ENCODE data around the gene MED19. TPM values are rescaled to one million over a fixed set of nuclear protein-coding genes. Genes with fewer than 3 reads are reported as not detected.

Gene MED19
- total RNA-seq, 1 experiment from 2014 or later, result 29.7 TPM

DNA sequence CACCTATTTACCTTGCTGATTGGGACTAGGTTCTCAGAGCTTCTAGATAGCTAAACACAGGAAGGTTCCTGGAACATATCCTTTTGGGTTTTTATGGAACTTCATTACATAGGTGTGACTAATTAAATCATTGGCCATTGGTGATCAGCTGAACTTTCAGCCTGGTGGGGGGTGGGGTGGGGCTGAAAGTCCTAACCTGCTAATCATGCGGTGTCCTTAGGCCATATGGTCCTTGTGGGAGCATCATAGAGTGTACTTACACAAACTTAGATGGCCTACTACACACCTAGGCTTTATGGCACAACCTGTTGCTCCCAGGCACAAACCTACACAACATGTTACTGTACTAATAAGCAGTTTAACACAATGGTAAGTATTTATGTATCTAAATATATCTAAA lies 20.6 kb upstream of the MED19 start:
- ATAC-seq, result no peak
- POLR2A ChIA-PET, result no interaction called here
- H3K36me3 ChIP-seq (ENCODE audit: control insufficient read depth, insufficient read depth, low read length), result peaks cover 4% of the 10 kb centered on the region; the same call in 1 of the 2 replicates
- H3K4me3 ChIP-seq (ENCODE audit: low read depth in 2 of 2, low read length in 2 of 2), result no peak overlapping the region
- intact Hi-C loops (cut with micrococcal nuclease; ENCODE audit: unreplicated experiment), result no loop called here
- CTCF ChIA-PET, result no interaction called here
- no peaks in the 10 kb centered on the region for H3K9me3 ChIP-seq (ENCODE audit: control insufficient read depth, insufficient read depth, low read depth, low read length)
- in situ Hi-C loops (cut with HindIII; ENCODE audit: low pct_unique_long_range_greater_than_20kb, low sequenced_read_pairs), result no loop called here
- no peak for TF ChIP-seq REST (IDR thresholded peaks at IDR 0.05; ENCODE audit: insufficient read depth in 1 of 2, low read depth in 2 of 2, low read length in 1 of 2)
- TF ChIP-seq SIN3A (IDR thresholded peaks at IDR 0.05; ENCODE audit: borderline replicate concordance, insufficient read depth, low read depth, low read length), result no peak
- no peak for TF ChIP-seq TCF7L2 (IDR thresholded peaks at IDR 0.05; ENCODE audit: low read depth, low read length)
- TF ChIP-seq CTCF (IDR thresholded peaks at IDR 0.05), result no peak
- TF ChIP-seq POLR2AphosphoS5 (IDR thresholded peaks at IDR 0.05; ENCODE audit: low read depth, low read length), result no peak
- no peaks in the 10 kb centered on the region for H3K27me3 ChIP-seq (ENCODE audit: control insufficient read depth, insufficient read depth, low read length)
- no peak overlapping the region for H3K27ac ChIP-seq (ENCODE audit: low read length)
- no peak for DNase-seq (ENCODE audit: low read depth, low spot score)
- H3K4me1 ChIP-seq (ENCODE audit: control insufficient read depth, insufficient read depth, low read length), result no peaks in the 10 kb centered on the region; the same call in 1 of the 2 replicates
- BruUV-seq (replicated peaks), result no TSS peak

DNA sequence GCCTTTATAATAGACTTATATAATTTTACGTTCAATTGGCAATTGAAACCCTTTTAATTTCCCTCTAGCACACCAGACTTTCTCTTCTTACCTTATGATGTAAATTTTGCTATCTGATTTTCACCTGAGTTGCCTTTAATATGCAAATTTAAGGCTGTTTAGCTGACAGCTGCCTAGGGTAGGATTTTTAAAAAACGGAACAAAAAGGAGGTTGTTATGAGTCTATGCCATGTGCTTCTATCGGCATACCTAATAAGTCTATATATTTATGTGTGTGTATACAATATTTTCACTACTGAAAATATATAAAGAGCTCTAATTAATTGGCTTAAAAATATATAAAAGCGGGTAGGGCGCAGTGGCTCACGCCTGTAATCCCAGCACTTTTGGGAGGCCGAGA lies 17.5 kb upstream of the MED19 start:
- ChIA-PET CTCF (no interaction called here), POLR2A (interaction anchor here (0.7 to 0.8 kb wide), 2 partner anchors 18 to 394 kb away, joined by 3 read pairs; partner anchors contain the start of gene SSRP1)
- no peak for TF ChIP-seq CTCF (IDR thresholded peaks at IDR 0.05)
- no peak for TF ChIP-seq POLR2AphosphoS5 (IDR thresholded peaks at IDR 0.05; ENCODE audit: low read depth, low read length)
- no peak for TF ChIP-seq SIN3A (IDR thresholded peaks at IDR 0.05; ENCODE audit: borderline replicate concordance, insufficient read depth, low read depth, low read length)
- TF ChIP-seq REST (IDR thresholded peaks at IDR 0.05; ENCODE audit: insufficient read depth in 1 of 2, low read depth in 2 of 2, low read length in 1 of 2), result no peak
- no peak for TF ChIP-seq TCF7L2 (IDR thresholded peaks at IDR 0.05; ENCODE audit: low read depth, low read length)
- Histone ChIP-seq H3K4me3 (ENCODE audit: low read depth in 2 of 2, low read length in 2 of 2) (no peak overlapping the region), H3K4me1 (ENCODE audit: control insufficient read depth, insufficient read depth, low read length) (no peaks in the 10 kb centered on the region; the same call in 1 of the 2 replicates), H3K27ac (ENCODE audit: low read length) (no peak overlapping the region), H3K36me3 (ENCODE audit: control insufficient read depth, insufficient read depth, low read length) (peaks cover 2% of the 10 kb centered on the region; the same call in 1 of the 2 replicates), H3K27me3 (ENCODE audit: control insufficient read depth, insufficient read depth, low read length) (no peaks in the 10 kb centered on the region), H3K9me3 (ENCODE audit: control insufficient read depth, insufficient read depth, low read depth, low read length) (no peaks in the 10 kb centered on the region)
- no peak for ATAC-seq
- BruUV-seq (replicated peaks), result no TSS peak
- in situ Hi-C loops (cut with HindIII; ENCODE audit: low pct_unique_long_range_greater_than_20kb, low sequenced_read_pairs), result no loop called here
- DNase-seq (ENCODE audit: low read depth, low spot score), result no peak
- intact Hi-C loops (cut with micrococcal nuclease; ENCODE audit: unreplicated experiment), result no loop called here
